Spleen (tissue), 7 donors: Measurements from ENCODE around the gene SFXN2.

ENCODE experiments used
- CTCF ChIP-seq, 11 experiments: fragments of 200-600 bp in 7 of 11; fragments of 450-650 bp in 4 of 11; sonication (generic) in 4 of 11; IDR thresholded peaks in 8 of 11; conservative IDR thresholded peaks in 3 of 11; 1 replicate in 7 of 11; 2 replicates in 4 of 11; pipeline versions ENCODE4 v1.4.0 to v1.8.0; 2016 to 2021; ENCODE audit warnings: antibody characterized with exemption in 11 of 11, inconsistent platforms in 4 of 11, mild to moderate bottlenecking in 1 of 11
- POLR2A ChIP-seq, 3 donors: fragments of 450-650 bp; IDR thresholded peaks; one replicate each; pipeline ENCODE4 v1.5.1; 2017; ENCODE audit warnings: antibody characterized with exemption in 3 of 3, mild to moderate bottlenecking in 1 of 3
- POLR2AphosphoS5 ChIP-seq, 3 donors: sonication (generic); formaldehyde crosslinking; IDR thresholded peaks; one replicate each; pipeline ENCODE4 v1.5.1; 2017; ENCODE audit warnings: antibody characterized with exemption in 3 of 3
- donor health status: DM: no; HTN: no; CAD: no; lungs with moderate emphysema.
- donor health status: DM: no; HTN: no; CAD: no.
- donor health status: DM: no; HTN: no; CAD: no.

GRCh38 chr10:102714621-102715455, at the start of gene SFXN2:
- no peak for TF ChIP-seq CTCF (IDR thresholded peaks at IDR 0.05 in 8 of 11, conservative IDR thresholded peaks at IDR 0.05 in 3 of 11)
- no peak for TF ChIP-seq POLR2A (IDR thresholded peaks at IDR 0.05)
- no peak for TF ChIP-seq POLR2AphosphoS5 (IDR thresholded peaks at IDR 0.05)
